Measurements from ENCODE around the gene LBH.

DNA sequence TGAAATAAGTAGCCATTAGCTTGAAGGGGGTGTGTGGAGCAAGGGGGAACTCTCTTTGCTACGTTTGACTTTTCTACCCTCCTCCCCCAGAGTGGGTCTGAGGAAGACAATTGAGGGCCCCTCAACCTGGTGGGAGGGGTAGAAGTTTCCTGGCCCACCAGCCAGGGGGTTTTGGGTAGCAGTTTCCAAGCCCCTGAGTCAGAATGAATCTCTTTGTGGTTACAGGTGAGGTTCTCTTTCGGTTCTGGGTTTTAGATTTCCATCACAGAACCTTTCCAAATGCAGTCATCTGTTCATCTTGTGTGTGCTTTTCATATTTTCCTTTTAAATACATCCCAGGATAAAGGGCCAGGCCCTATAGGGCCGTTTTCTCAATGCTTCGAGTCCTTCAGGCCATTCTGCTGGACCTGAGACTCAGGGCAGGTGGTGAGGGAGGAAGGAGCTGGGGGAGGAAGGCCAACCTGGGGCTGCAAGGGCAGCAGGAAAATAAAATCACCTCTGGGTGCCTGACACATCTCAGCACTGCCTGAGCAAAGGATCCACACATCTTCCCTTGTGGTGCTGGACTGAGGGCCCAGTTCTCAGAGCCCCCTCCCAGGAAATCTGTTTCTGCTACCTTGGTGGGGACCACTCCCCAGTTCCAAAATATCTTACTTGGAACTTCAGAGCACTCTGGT is 4.7 kb downstream of the LBH start:
- TF ChIP-seq, protein P1, sequence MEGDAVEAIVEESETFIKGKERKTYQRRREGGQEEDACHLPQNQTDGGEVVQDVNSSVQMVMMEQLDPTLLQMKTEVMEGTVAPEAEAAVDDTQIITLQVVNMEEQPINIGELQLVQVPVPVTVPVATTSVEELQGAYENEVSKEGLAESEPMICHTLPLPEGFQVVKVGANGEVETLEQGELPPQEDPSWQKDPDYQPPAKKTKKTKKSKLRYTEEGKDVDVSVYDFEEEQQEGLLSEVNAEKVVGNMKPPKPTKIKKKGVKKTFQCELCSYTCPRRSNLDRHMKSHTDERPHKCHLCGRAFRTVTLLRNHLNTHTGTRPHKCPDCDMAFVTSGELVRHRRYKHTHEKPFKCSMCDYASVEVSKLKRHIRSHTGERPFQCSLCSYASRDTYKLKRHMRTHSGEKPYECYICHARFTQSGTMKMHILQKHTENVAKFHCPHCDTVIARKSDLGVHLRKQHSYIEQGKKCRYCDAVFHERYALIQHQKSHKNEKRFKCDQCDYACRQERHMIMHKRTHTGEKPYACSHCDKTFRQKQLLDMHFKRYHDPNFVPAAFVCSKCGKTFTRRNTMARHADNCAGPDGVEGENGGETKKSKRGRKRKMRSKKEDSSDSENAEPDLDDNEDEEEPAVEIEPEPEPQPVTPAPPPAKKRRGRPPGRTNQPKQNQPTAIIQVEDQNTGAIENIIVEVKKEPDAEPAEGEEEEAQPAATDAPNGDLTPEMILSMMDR (IDR thresholded peaks at IDR 0.05) = no peak
- TF ChIP-seq POLR2A (IDR thresholded peaks at IDR 0.05) (no peak), POLR2AphosphoS5 (IDR thresholded peaks at IDR 0.05) (no peak)
